ENCODE measurements around the gene ELOVL5.

Gene ELOVL5

DNA sequence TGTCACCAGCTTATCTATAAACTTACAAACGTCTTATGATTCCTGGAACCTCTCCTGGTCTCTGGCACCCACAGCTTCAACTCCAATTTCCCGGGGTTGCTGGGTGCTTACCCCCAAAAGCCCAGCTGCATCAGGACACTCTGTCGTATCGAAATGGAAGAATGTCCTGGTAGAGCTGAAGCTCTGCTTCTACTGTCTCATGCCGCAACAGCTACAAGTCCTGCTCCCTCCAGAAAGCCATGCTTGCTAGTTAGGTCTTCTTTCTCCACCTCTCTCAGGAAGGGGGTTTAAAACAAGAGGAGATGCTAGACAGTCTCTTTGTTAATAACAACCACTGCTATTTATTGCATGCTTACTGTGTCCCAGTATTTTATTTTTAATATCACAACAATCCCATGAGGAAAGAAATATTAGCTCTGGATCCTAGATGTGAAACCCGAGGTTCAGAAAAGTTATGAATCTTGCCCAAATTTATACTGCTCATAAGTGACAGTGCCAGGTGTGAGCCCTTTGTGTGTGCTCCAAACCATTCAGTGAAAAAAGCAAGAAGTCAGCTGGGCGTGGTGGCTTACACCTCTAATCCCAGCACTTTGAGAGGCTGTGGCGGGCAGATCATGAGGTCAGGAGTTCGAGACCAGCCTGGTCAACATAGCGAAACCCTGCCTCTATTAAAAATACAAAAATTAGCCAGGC is 117.8 kb downstream of the ELOVL5 start:
- TF ChIP-seq, protein P1, sequence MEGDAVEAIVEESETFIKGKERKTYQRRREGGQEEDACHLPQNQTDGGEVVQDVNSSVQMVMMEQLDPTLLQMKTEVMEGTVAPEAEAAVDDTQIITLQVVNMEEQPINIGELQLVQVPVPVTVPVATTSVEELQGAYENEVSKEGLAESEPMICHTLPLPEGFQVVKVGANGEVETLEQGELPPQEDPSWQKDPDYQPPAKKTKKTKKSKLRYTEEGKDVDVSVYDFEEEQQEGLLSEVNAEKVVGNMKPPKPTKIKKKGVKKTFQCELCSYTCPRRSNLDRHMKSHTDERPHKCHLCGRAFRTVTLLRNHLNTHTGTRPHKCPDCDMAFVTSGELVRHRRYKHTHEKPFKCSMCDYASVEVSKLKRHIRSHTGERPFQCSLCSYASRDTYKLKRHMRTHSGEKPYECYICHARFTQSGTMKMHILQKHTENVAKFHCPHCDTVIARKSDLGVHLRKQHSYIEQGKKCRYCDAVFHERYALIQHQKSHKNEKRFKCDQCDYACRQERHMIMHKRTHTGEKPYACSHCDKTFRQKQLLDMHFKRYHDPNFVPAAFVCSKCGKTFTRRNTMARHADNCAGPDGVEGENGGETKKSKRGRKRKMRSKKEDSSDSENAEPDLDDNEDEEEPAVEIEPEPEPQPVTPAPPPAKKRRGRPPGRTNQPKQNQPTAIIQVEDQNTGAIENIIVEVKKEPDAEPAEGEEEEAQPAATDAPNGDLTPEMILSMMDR (IDR thresholded peaks at IDR 0.05), result no peak

DNA sequence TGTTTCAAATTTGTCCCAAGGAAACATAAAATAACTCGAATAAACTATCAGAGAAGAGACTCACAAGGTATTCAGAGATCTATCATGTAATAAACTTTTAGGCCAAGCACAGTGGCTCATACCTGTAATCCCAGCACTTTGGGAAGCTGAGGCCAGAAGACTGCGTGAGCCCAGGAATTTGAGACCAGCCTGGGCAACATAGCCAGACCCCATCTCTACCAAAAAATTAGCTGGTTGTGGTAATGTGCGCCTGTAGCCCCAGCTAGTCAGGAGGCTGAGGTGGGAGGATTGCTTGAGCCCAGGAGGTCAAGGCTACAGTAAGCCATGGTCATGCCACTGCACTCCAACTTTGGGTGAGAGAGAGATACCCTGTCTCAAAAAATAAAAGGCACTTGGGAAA is 120.9 kb downstream of the ELOVL5 start:
- TF ChIP-seq, protein P1 (IDR thresholded peaks at IDR 0.05), result no peak

DNA sequence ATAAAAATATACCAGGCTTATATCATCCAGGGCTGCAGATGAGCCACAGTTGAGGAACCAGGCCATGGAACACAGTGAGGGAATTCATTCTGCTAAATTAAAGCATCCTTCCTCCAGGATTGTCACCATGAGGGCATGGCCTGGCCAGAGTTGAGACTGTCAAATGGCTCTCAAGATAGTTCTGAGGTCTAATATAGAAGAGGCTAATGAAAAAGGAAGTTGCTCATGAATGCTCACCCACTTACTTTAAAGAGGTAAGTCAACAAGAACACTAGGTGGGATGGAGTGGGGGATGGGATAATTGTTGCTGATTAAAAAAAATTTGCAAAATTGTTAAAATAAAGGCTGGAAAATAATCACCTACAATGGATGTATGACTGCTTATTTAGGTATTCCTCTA is 128.1 kb downstream of the ELOVL5 start:
- TF ChIP-seq, protein P1 (IDR thresholded peaks at IDR 0.05), result no peak
